Activated CD4-positive, alpha-beta T cell treated with anti-CD3 and anti-CD28 coated beads, Interleukin-10, Interleukin-2, amounts not matched to agents 100 ng/mL and 50 ng/mL, durations not matched to agents 16 hours and 8 hours (primary cell): ENCODE results near the gene NANOS2.
A peak's percentile ranks its signal among the peaks of the same experiment; 100 is the strongest.

ENCODE experiments used
- DNase-seq: peaks from one replicate; pipeline ENCODE4 v3.0.0-alpha.2; 2020

The NANOS2 gene

DNA sequence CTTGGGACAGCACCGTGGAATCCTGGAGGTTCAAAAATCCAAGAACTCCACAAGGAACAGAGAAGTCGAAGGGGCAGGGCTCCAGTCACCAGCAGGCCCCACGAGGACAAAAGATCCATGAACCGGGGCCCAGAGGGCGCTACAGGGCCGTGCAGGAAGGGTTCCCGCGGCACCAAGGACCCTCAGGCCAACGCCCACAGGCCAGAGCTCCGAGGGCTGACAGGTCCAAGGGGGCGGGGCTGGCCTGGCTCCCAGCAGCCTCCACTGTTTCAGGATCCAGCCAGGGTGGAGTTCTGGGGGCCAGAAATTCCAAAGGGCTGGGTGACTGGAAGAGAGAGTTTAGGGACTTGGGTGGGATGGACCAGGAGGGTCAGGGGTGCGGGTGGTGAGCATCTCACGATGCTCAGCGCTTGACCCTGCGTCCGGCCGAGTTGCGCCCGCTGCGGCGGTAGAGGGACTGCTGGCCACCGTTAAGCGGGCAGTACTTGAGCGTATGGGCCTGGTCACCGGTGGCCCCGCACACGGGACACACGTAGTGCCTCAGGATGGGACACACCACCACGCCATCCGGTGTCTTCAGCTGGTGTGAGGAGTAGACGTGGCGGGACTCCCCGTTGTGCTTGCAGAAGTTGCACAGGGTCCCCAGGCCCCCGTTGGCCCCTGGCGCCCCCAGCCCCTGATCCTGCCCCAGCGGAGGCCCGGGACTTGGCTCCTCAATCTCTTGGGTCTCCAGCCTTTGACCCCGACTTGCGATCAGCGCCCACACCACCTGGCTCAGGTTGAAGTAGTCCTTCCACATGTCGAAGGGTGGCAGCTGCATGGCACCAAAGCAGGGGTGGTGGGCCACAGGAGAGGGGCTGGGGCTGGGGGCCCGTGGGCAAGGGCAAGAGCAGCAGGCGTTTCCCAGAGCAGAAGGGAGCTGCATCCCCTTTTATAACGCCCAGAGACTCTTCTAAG is at the start of gene NANOS2:
Gene NANOS2, minus strand, starts transcription at position 905 of the 957 bp plus-strand sequence. Its CDS starts 85 bp downstream, at position 820.
- DNase-seq: peak; percentile 31

DNA sequence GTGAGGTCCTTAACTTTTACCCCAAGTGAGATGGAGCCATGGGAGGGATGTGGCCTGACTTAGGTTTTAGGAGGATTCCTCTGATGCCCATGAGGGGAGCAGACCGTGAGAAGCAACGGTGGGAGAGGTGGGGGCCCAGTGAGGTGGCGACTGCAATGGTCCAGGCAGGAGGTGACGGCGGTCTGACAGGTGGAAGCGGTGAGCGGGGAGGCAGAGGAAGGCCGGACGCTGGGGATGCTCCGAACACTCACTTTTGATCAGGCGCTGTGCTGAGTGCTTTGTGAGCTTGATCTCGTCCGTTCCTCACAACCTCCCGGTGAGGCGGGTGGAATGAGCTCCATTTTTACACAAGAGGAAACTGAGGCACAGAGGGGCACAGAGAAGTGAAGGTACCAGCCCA is 47.4 kb upstream of the NANOS2 start:
- no peak for DNase-seq

DNA sequence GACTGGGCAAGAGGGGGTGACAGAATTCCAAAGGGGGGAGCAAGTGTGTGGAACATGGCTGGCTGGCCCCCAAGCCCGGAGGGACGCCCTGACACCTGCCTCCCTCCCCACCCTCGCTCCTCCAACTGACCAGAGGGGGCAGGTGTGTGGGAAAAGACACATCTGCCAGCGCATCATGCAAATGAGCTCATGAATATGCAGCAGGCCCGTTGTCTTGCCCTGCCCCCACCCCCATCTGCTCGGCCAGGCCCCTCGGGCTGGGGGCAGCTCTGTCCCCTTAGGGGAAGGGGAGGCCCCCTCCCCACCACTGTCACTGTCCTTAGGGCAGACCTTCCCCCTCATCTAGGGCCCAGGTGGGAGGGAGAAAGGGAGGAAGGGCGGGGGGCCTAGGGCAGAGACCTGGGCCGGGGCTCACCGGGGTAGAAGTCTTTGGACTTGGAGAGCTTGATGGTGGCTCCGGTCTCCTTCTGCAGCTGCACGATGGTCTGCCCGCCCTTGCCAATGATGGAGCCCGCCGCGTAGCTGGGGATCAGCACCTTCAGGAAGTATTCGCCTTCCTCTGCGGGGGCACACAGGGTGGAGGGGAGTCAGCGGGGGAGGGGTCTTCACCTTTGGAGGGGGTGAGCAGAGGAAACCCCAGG is 46.1 kb upstream of the NANOS2 start:
- DNase-seq: no peak

GRCh38 chr19:45959517-45960025 is 45.0 kb upstream of the NANOS2 start:
- DNase-seq: no peak

- DNase-seq: no peak
Observed at GRCh38 chr19:45958769-45959516, 44.4 kb upstream of the NANOS2 start.

- no peak for DNase-seq
Observed at GRCh38 chr19:45958320-45958719, 43.7 kb upstream of the NANOS2 start.

GRCh38 chr19:45955905-45956608 is 41.5 kb upstream of the NANOS2 start:
- DNase-seq: no peak

- DNase-seq: no peak
Observed at GRCh38 chr19:45954156-45954555, 39.6 kb upstream of the NANOS2 start.

DNA sequence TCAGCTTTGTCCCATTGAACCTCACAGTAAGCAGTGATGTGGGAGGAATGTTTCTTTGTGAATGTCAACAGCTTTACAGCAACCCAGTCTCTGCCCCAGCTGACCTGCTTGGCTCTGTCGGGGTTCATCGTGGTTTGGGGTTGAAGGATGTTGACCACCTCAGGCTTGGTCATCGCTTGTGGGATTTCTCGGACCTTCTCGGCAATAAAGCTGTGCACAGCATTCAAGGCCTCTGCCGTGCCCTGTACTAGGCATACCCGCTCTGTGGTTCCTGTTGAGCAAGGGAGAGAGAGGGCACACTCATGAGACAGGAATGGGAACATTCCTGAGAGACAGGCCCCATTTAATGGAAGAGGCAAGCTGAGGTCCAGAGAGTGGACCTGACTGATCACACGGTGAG is 39.1 kb upstream of the NANOS2 start:
- DNase-seq: no peak

- DNase-seq: peak; percentile 48
Observed at GRCh38 chr19:45952686-45953505, 38.3 kb upstream of the NANOS2 start.

DNA sequence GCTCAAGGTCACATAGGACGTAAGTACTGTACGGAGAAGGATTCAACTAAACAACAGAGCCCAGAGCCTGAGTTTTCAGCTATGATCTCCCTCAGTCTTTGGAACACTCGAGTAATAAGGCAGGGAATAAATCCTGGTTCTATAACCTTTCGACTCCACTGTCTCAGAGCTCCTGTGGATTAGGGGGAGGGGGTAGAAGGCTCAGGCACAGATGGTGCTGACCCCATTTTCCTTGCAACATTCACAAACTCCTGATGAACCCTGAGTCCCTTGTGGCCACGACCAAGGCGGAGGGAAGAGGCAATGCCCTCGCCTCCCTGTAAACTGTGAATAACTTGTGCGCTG is 37.7 kb upstream of the NANOS2 start:
- DNase-seq: no peak

DNA sequence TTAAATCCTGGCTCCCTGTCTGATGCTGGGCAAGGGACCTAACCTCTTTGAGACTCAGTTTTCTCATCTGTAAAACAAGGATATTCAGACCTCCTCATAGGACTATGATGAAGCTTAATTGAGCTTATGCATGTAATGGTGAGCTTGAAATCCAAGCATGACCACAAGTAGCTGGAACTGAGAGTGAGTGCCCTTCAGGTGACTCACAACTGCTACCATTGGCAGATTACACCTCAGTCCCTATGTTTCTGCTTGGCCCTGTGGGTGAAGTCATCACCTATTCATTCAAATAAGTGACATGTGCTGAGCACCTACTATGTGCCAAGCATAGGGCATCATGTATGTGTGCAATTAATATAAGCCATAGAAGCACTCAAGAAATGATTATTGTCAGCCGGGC is 33.3 kb upstream of the NANOS2 start:
- DNase-seq: no peak

DNA sequence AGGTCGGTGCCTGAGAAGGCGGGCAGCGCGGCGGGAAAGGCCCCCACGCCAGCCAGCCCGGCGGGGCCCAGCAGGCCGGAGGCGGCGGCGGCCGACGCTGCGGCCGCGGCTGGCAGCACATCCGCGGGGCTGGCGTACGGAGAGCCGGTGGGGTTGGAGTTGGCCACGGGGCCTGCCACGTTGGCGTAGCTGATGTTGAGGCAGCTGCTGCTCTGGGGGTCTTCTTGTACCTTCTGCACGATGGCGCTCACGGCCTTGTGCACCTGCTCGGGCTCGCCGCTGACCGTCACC is 25.9 kb upstream of the NANOS2 start:
- DNase-seq: no peak

DNA sequence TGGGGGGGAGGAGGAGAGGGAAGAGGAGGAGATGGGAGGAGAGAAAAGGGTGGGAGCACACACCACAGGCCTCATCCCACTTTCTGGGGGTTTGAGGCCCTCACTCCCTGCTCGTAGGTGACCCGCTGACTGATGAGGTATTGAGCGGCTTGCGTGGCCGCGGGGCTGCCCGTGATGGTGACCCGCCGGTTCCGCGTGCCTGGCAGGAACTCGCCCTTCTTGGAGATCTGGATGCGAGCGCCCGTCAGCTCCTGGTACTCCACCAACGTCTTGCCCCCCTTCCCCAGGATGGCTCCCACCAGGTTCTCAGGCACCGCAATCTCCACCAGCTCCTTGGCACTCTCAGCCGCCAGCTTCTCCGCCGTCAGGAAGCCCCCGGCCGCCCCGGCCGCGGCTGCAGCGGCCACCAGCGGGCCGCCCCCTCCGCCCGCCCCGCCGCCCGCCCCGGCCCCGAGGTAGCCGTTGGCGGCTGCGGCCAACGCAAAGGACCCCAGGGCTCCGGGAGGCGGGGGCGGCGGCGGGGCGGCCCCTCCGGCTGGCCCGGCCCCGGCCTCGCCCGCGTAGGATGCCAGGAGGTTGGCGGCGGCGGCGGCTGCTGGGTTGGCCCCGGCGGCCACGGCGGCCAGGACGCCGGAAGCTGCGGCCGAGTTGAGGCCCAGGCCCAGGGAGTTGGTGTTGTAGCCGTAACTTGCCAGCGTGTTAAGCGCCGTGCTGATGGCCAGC is 25.4 kb upstream of the NANOS2 start:
- no peak for DNase-seq

DNA sequence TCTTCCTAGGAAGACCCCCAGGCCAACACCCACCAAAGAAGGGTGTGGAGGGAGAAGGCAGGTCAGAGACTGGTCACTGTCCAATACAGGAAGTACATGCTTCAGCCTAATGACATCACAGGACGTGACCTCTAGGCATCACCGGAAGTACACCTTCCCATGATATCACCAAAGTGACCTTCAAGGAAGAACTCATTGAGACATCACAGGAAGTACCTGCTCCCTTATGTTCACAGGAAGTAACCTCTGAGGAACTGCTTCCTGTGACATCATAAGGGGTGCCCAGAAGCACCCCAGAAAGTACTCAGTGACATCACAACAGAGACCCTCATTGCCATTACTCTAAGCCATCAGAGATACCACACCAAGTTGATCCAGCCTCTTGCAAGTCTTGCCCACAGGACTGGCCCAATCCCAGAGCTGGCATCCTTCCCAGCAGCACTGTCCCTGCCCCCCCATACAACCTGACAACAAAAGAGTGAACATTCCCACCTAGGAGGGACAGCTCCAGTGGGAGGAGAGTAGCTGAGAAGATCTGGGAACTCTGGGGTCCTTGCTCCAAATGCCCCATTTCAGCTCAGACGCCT is 24.2 kb upstream of the NANOS2 start:
- peak; percentile 21 for DNase-seq

DNA sequence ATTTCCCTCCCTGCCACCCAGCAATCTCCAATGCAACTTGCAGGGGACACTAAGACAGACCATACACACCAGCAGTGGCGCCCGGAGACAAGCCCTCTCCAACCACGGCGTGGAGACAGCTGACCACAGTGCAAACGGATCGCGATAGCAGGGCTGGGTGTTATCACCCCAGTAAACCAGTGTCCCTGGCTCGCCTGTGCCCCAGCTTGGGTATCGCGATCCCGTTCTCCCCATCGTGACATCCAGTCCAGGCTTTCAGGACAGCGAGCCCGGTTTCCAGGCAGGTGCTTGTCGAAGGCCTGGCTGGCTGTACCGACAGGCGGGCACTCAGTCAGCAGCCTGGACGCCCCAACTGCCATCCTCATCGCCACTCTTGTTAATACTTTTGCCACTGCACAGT is 20.7 kb upstream of the NANOS2 start:
- no peak for DNase-seq

DNA sequence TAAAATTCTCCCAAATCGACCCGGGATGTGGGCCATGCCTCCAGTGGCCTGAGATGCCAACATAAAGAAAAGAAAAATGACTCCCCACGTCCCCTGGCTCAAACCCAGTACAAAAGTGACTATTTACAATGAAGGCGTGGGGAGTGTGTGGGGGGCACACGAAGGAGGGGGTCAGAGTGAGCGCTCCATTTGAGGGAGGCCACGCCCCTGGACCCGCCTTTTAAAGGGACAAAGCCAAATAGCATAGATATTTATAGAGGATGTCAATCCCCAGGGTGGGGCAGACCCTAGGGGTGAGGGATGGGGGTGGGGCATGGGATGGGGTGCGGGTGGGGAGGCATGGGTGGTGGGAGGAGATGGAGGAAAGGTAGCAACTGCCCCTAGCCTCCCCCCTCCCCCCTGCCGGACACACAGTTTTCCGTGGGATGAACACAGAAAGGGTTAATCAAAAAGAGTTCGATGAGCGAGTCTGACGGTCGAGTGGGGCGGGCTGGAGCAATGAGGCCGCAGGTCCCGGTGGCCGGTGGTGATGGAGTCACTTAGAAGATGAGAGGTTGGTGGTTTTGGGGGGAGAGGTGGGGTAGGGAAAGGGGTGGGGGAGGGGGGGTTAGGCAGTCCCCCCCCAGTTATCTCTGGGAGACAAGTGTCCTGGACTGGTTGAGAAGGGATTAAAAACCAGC is 20.1 kb upstream of the NANOS2 start:
- DNase-seq: no peak

GRCh38 chr19:45933759-45934158 is 19.2 kb upstream of the NANOS2 start:
- DNase-seq: no peak

GRCh38 chr19:45931055-45931454 is 16.5 kb upstream of the NANOS2 start:
- no peak for DNase-seq

GRCh38 chr19:45929247-45929646 is 14.7 kb upstream of the NANOS2 start:
- DNase-seq: no peak
